HCT116 (cell line): ENCODE data around the gene ADK.

ENCODE experiments used
- CEBPB ChIP-seq: IDR thresholded peaks from 2 replicates; pipeline ENCODE4 v1.6.1; 2012; ENCODE audit warnings: low read depth
- CTCF ChIP-seq, 3 experiments: fragments of 200-600 bp in 1 of 3; sonication (generic) in 1 of 3; IDR thresholded peaks in 2 of 3; conservative IDR thresholded peaks in 1 of 3; 2 replicates each; pipeline ENCODE4 v1.5.1; 2012 to 2017; ENCODE audit warnings: low read depth in 2 of 3, low read length in 2 of 3, antibody characterized with exemption in 1 of 3, borderline replicate concordance in 1 of 3, control low read depth in 1 of 3, mild to moderate bottlenecking in 1 of 3, mixed read lengths in 1 of 3, mixed run types in 1 of 3, moderate library complexity in 1 of 3; ENCODE audit not compliant: insufficient read depth in 1 of 3
- EZH2phosphoT487 ChIP-seq: fragments of 200-600 bp; IDR thresholded peaks from 2 replicates; pipeline ENCODE4 v1.6.1; 2018; ENCODE audit warnings: antibody characterized with exemption, borderline replicate concordance
- POLR2A ChIP-seq: IDR thresholded peaks from 2 replicates; pipeline ENCODE4 v1.7.0; 2011; ENCODE audit warnings: borderline replicate concordance; ENCODE audit not compliant: insufficient read depth, insufficient read length; ENCODE audit errors: extremely low read depth
- POLR2AphosphoS5 ChIP-seq: IDR thresholded peaks from 2 replicates; pipeline ENCODE4 v1.6.1; 2011; ENCODE audit warnings: mild to moderate bottlenecking, low read depth, low read length, moderate library complexity
- TF ChIP-seq, protein P1 (sequence below): IDR thresholded peaks from 2 replicates; pipeline ENCODE4 v1.6.1; 2012

GRCh38 chr10:74244097-74244685, 93.2 kb downstream of the ADK start:
- TF ChIP-seq POLR2A = no peak
- peak; percentile 32 to 65 (median 60) for TF ChIP-seq CTCF (IDR thresholded peaks at IDR 0.05 in 2 of 3, conservative IDR thresholded peaks at IDR 0.05 in 1 of 3; ENCODE audit: borderline replicate concordance in 1 of 3, insufficient read depth in 1 of 3, low read depth in 2 of 3, low read length in 2 of 3)
- TF ChIP-seq EZH2phosphoT487 = no peak
- TF ChIP-seq CEBPB = no peak
- no peak for TF ChIP-seq POLR2AphosphoS5
- TF ChIP-seq, protein P1, sequence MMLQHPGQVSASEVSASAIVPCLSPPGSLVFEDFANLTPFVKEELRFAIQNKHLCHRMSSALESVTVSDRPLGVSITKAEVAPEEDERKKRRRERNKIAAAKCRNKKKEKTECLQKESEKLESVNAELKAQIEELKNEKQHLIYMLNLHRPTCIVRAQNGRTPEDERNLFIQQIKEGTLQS = no peak
